Measurements from ENCODE around the gene SLC39A11. TPM values are rescaled to one million over a fixed set of nuclear protein-coding genes. Genes with fewer than 3 reads are reported as not detected.

Gene SLC39A11
- total RNA-seq, 1 donor from 2014 or later = 13.2 TPM

GRCh38 chr17:72948115-72948514 lies 144.4 kb downstream of the SLC39A11 start:
- Mint-ChIP-seq H3K36me3 (ENCODE audit: low read depth, unreplicated experiment) (no peaks in the 10 kb centered on the region), H3K27ac (ENCODE audit: unreplicated experiment) (no peak overlapping the region), H3K4me3 (ENCODE audit: unreplicated experiment) (no peak overlapping the region), H3K27me3 (ENCODE audit: unreplicated experiment) (peaks cover 4% of the 10 kb centered on the region), H3K9me3 (ENCODE audit: unreplicated experiment) (no peaks in the 10 kb centered on the region), H3K4me1 (ENCODE audit: unreplicated experiment) (no peaks in the 10 kb centered on the region)
- TF ChIP-seq CTCF (IDR thresholded peaks at IDR 0.05; ENCODE audit: unreplicated experiment) = no peak
- DNase-seq (ENCODE audit: low spot score) = no peak

- H3K36me3 Mint-ChIP-seq (ENCODE audit: low read depth, unreplicated experiment) = no peaks in the 10 kb centered on the region
- no peaks in the 10 kb centered on the region for H3K9me3 Mint-ChIP-seq (ENCODE audit: unreplicated experiment)
- H3K27ac Mint-ChIP-seq (ENCODE audit: unreplicated experiment) = no peak overlapping the region
- no peak for TF ChIP-seq CTCF (IDR thresholded peaks at IDR 0.05; ENCODE audit: unreplicated experiment)
- H3K4me3 Mint-ChIP-seq (ENCODE audit: unreplicated experiment) = no peak overlapping the region
- no peaks in the 10 kb centered on the region for H3K4me1 Mint-ChIP-seq (ENCODE audit: unreplicated experiment)
- no peak for DNase-seq (ENCODE audit: low spot score)
- peaks cover 4% of the 10 kb centered on the region for H3K27me3 Mint-ChIP-seq (ENCODE audit: unreplicated experiment)
Measured at GRCh38 chr17:72947475-72947874, 145.0 kb downstream of the SLC39A11 start.

- no peaks in the 10 kb centered on the region for H3K9me3 Mint-ChIP-seq (ENCODE audit: unreplicated experiment)
- TF ChIP-seq CTCF (IDR thresholded peaks at IDR 0.05; ENCODE audit: unreplicated experiment) = no peak
- H3K4me1 Mint-ChIP-seq (ENCODE audit: unreplicated experiment) = no peaks in the 10 kb centered on the region
- no peaks in the 10 kb centered on the region for H3K36me3 Mint-ChIP-seq (ENCODE audit: low read depth, unreplicated experiment)
- no peak overlapping the region for H3K4me3 Mint-ChIP-seq (ENCODE audit: unreplicated experiment)
- H3K27me3 Mint-ChIP-seq (ENCODE audit: unreplicated experiment) = peaks cover 4% of the 10 kb centered on the region
- no peak for DNase-seq (ENCODE audit: low spot score)
- no peak overlapping the region for H3K27ac Mint-ChIP-seq (ENCODE audit: unreplicated experiment)
Measured at GRCh38 chr17:72946696-72947095, 145.8 kb downstream of the SLC39A11 start.

GRCh38 chr17:72946156-72946555 lies 146.3 kb downstream of the SLC39A11 start:
- H3K27ac Mint-ChIP-seq (ENCODE audit: unreplicated experiment) = no peak overlapping the region
- H3K9me3 Mint-ChIP-seq (ENCODE audit: unreplicated experiment) = no peaks in the 10 kb centered on the region
- no peak for TF ChIP-seq CTCF (IDR thresholded peaks at IDR 0.05; ENCODE audit: unreplicated experiment)
- no peak for DNase-seq (ENCODE audit: low spot score)
- no peak overlapping the region for H3K4me3 Mint-ChIP-seq (ENCODE audit: unreplicated experiment)
- peaks cover 4% of the 10 kb centered on the region for H3K27me3 Mint-ChIP-seq (ENCODE audit: unreplicated experiment)
- no peaks in the 10 kb centered on the region for H3K36me3 Mint-ChIP-seq (ENCODE audit: low read depth, unreplicated experiment)
- no peaks in the 10 kb centered on the region for H3K4me1 Mint-ChIP-seq (ENCODE audit: unreplicated experiment)

GRCh38 chr17:72945473-72945872 lies 147.0 kb downstream of the SLC39A11 start:
- H3K9me3 Mint-ChIP-seq (ENCODE audit: unreplicated experiment) = no peaks in the 10 kb centered on the region
- no peak for DNase-seq (ENCODE audit: low spot score)
- H3K4me1 Mint-ChIP-seq (ENCODE audit: unreplicated experiment) = no peaks in the 10 kb centered on the region
- H3K36me3 Mint-ChIP-seq (ENCODE audit: low read depth, unreplicated experiment) = no peaks in the 10 kb centered on the region
- peaks cover 4% of the 10 kb centered on the region for H3K27me3 Mint-ChIP-seq (ENCODE audit: unreplicated experiment)
- no peak overlapping the region for H3K27ac Mint-ChIP-seq (ENCODE audit: unreplicated experiment)
- no peak for TF ChIP-seq CTCF (IDR thresholded peaks at IDR 0.05; ENCODE audit: unreplicated experiment)
- H3K4me3 Mint-ChIP-seq (ENCODE audit: unreplicated experiment) = no peak overlapping the region
